ENCODE measurements around the gene MAP4K4. TPM values are rescaled to one million over a fixed set of nuclear protein-coding genes. Genes with fewer than 3 reads are reported as not detected.

The MAP4K4 gene
- total and polyA plus RNA-seq, 2 experiments from 2014 or later, result 61.6 to 131 TPM

- Histone ChIP-seq H3K9me3 (ENCODE audit: low read depth) (no peaks in the 10 kb centered on the region), H3K27ac (no peak overlapping the region), H3K4me3 (no peak overlapping the region), H3K27me3 (no peaks in the 10 kb centered on the region), H3K4me1 (ENCODE audit: low read depth) (peaks cover 3% of the 10 kb centered on the region), H3K36me3 (no peaks in the 10 kb centered on the region)
- DNase-seq (ENCODE audit: low read depth in 1 of 2, low spot score in 1 of 2), result no peak
- no peak for TF ChIP-seq CTCF (IDR thresholded peaks at IDR 0.05; ENCODE audit: low read depth, low read length)
These were observed 13.2 kb upstream of the MAP4K4 start for GRCh38 chr2:101684313-101684712.

DNA sequence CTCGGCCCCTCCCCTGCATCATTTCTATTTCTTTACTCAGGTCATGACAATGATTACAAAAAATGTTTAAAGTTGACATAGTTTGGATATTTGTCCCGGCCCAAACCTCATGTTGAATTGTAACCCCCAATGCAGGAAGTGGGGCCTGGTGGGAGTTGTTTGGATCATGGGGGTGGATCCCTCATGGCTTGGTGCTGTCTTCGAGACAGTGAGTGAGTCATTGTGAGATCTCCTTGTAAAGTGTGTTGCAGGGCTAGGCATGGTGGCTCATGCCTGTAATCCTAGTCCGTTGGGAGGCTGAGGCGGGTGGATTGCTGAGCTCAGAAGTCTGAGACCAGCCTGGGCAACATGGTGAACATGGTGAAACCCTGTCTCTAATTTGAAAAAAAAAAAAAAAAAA is 9.2 kb upstream of the MAP4K4 start:
- no peak for TF ChIP-seq CTCF (IDR thresholded peaks at IDR 0.05; ENCODE audit: low read depth, low read length)
- H3K4me1 ChIP-seq (ENCODE audit: low read depth), result peaks cover 3% of the 10 kb centered on the region
- H3K27me3 ChIP-seq, result no peaks in the 10 kb centered on the region
- no peak overlapping the region for H3K27ac ChIP-seq
- no peak for DNase-seq (ENCODE audit: low read depth in 1 of 2, low spot score in 1 of 2)
- no peaks in the 10 kb centered on the region for H3K9me3 ChIP-seq (ENCODE audit: low read depth)
- H3K36me3 ChIP-seq, result no peaks in the 10 kb centered on the region
- no peak overlapping the region for H3K4me3 ChIP-seq

DNA sequence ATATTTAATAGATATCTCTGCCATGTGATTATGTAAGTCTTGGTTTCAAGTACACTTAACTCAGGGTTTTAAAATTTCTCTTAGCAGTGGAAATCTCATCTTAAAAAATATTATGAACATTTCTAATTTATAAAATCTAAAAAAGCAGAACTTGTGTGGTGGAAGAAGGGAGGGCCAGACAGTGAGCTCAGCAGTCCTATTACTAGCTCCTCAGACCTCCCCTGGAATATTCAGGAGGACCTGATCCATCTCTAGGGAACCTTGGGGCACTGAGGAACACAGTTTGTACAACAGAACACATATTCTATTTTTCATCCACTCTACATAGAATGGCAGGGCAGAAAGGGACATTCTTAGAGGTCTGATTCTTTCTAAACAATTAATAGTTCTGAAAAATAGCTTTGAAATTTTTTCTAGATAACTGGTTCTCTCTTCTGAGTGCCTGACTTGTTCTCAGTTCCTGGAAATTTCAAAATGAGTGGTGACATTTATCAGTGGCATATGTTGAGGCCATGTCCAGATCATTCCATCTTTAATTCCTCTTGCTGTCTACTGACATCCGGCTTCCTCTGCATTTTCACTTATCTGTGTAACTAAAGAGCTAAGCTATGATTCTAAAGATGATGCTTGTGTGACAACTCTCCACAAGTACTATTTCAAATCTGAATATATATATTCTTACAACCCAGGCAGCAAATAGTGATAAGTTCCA is 8.2 kb upstream of the MAP4K4 start:
- DNase-seq (ENCODE audit: low read depth in 1 of 2, low spot score in 1 of 2), result no peak
- Histone ChIP-seq H3K4me1 (ENCODE audit: low read depth) (peaks cover 3% of the 10 kb centered on the region), H3K36me3 (no peaks in the 10 kb centered on the region), H3K4me3 (no peak overlapping the region), H3K27ac (no peak overlapping the region), H3K9me3 (ENCODE audit: low read depth) (no peaks in the 10 kb centered on the region), H3K27me3 (no peaks in the 10 kb centered on the region)
- TF ChIP-seq CTCF (IDR thresholded peaks at IDR 0.05; ENCODE audit: low read depth, low read length), result no peak

GRCh38 chr2:101690547-101691152 is 6.9 kb upstream of the MAP4K4 start:
- Histone ChIP-seq H3K4me3 (no peak overlapping the region), H3K27me3 (no peaks in the 10 kb centered on the region), H3K4me1 (ENCODE audit: low read depth) (peaks cover 3% of the 10 kb centered on the region), H3K27ac (no peak overlapping the region), H3K9me3 (ENCODE audit: low read depth) (no peaks in the 10 kb centered on the region), H3K36me3 (no peaks in the 10 kb centered on the region)
- no peak for DNase-seq (ENCODE audit: low read depth in 1 of 2, low spot score in 1 of 2)
- no peak for TF ChIP-seq CTCF (IDR thresholded peaks at IDR 0.05; ENCODE audit: low read depth, low read length)

GRCh38 chr2:101692041-101692440 is 5.5 kb upstream of the MAP4K4 start:
- H3K27me3 ChIP-seq, result no peaks in the 10 kb centered on the region
- no peaks in the 10 kb centered on the region for H3K9me3 ChIP-seq (ENCODE audit: low read depth)
- no peak overlapping the region for H3K4me3 ChIP-seq
- H3K4me1 ChIP-seq (ENCODE audit: low read depth), result peaks cover 3% of the 10 kb centered on the region
- no peak for TF ChIP-seq CTCF (IDR thresholded peaks at IDR 0.05; ENCODE audit: low read depth, low read length)
- no peak overlapping the region for H3K27ac ChIP-seq
- no peak for DNase-seq (ENCODE audit: low read depth in 1 of 2, low spot score in 1 of 2)
- no peaks in the 10 kb centered on the region for H3K36me3 ChIP-seq
